Measurements from ENCODE around the gene GP9.

GRCh38 chr3:129030611-129031010 lies 30.0 kb upstream of the GP9 start:
- no peak for TF ChIP-seq CTCF (IDR thresholded peaks at IDR 0.05; ENCODE audit: low read length)
- TF ChIP-seq EZH2 (IDR thresholded peaks at IDR 0.05; ENCODE audit: borderline replicate concordance, low read length), result no peak

Measured in OCI-LY1 (cell line).